HEK293 (cell line): ENCODE measurements around the gene TTC32.

Experiments
- HOXD13 ChIP-seq: sonication (generic); formaldehyde crosslinking; IDR thresholded peaks from 2 replicates; pipeline ENCODE4 v1.8.0; 2022; ENCODE audit warnings: missing genetic modification reagents, borderline replicate concordance
- REPIN1 ChIP-seq: fragments of 450-650 bp; formaldehyde crosslinking; IDR thresholded peaks from 2 replicates; pipeline ENCODE4 v1.5.1; 2017; ENCODE audit warnings: missing biosample characterization, missing genetic modification characterization, low read depth
- REST ChIP-seq: fragments of 450-650 bp; formaldehyde crosslinking; IDR thresholded peaks from 2 replicates; pipeline ENCODE4 v1.5.1; 2016; ENCODE audit warnings: missing biosample characterization, missing genetic modification characterization
- ZBTB20 ChIP-seq: fragments of 450-650 bp; formaldehyde crosslinking; IDR thresholded peaks from 2 replicates; pipeline ENCODE4 v1.5.1; 2016; ENCODE audit warnings: missing biosample characterization, missing genetic modification characterization
- ZNF133 ChIP-seq: fragments of 450-650 bp; formaldehyde crosslinking; IDR thresholded peaks from 2 replicates; pipeline ENCODE4 v1.5.1; 2016; ENCODE audit warnings: missing biosample characterization, missing genetic modification characterization
- ZNF169 ChIP-seq: fragments of 450-650 bp; formaldehyde crosslinking; IDR thresholded peaks from 2 replicates; pipeline ENCODE4 v1.5.1; 2016; ENCODE audit warnings: missing biosample characterization, missing genetic modification characterization
- ZNF23 ChIP-seq: fragments of 450-650 bp; formaldehyde crosslinking; IDR thresholded peaks from 2 replicates; pipeline ENCODE4 v1.5.1; 2016; ENCODE audit warnings: missing biosample characterization, missing genetic modification characterization, borderline replicate concordance
- ZNF639 ChIP-seq: fragments of 450-650 bp; formaldehyde crosslinking; IDR thresholded peaks from 2 replicates; pipeline ENCODE4 v1.5.1; 2016; ENCODE audit warnings: missing biosample characterization, missing genetic modification characterization
- ZSCAN23 ChIP-seq: fragments of 450-650 bp; formaldehyde crosslinking; IDR thresholded peaks from 2 replicates; pipeline ENCODE4 v1.5.1; 2016; ENCODE audit warnings: missing biosample characterization, missing genetic modification characterization
- TF ChIP-seq, protein P1 (sequence below): fragments of 450-650 bp; formaldehyde crosslinking; IDR thresholded peaks from 2 replicates; pipeline ENCODE4 v1.5.1; 2016; ENCODE audit warnings: missing biosample characterization, missing genetic modification characterization
- TF ChIP-seq, protein P2 (sequence below): IDR thresholded peaks from 2 replicates; pipeline ENCODE4 v1.6.1; 2011; ENCODE audit warnings: mild to moderate bottlenecking, low read depth, low read length, borderline replicate concordance

DNA sequence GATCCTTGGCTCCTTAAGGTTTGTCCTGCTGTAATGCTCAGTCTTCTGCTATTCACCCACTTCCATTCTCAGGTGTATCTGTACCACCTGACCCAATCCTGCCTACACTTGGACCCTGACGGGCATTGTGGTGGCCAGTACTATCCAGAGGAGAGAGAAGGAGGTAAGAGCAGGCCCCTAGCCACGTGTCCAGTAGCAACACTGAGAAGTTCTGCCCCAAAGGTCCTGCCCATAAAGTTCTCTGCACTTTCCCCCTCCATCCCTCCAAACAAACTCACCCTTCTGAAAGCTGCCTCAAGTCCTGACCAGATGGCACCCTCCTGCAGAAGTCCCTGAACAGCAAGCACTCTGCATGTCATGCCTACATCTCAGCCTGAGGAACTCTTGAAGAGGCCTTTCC, 18.3 kb downstream of the TTC32 start:
- no peak for TF ChIP-seq REST (tag by site-specific recombination)
- no peak for TF ChIP-seq ZBTB20 (tag by site-specific recombination)
- TF ChIP-seq ZNF639 (tag by site-specific recombination) = no peak
- TF ChIP-seq ZNF169 (tag by site-specific recombination) = no peak
- no peak for TF ChIP-seq ZNF133 (tag by site-specific recombination)
- TF ChIP-seq ZSCAN23 = no peak
- TF ChIP-seq, protein P1, sequence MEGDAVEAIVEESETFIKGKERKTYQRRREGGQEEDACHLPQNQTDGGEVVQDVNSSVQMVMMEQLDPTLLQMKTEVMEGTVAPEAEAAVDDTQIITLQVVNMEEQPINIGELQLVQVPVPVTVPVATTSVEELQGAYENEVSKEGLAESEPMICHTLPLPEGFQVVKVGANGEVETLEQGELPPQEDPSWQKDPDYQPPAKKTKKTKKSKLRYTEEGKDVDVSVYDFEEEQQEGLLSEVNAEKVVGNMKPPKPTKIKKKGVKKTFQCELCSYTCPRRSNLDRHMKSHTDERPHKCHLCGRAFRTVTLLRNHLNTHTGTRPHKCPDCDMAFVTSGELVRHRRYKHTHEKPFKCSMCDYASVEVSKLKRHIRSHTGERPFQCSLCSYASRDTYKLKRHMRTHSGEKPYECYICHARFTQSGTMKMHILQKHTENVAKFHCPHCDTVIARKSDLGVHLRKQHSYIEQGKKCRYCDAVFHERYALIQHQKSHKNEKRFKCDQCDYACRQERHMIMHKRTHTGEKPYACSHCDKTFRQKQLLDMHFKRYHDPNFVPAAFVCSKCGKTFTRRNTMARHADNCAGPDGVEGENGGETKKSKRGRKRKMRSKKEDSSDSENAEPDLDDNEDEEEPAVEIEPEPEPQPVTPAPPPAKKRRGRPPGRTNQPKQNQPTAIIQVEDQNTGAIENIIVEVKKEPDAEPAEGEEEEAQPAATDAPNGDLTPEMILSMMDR (tag by site-specific recombination) = no peak
- TF ChIP-seq, protein P2, sequence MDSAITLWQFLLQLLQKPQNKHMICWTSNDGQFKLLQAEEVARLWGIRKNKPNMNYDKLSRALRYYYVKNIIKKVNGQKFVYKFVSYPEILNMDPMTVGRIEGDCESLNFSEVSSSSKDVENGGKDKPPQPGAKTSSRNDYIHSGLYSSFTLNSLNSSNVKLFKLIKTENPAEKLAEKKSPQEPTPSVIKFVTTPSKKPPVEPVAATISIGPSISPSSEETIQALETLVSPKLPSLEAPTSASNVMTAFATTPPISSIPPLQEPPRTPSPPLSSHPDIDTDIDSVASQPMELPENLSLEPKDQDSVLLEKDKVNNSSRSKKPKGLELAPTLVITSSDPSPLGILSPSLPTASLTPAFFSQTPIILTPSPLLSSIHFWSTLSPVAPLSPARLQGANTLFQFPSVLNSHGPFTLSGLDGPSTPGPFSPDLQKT = no peak
- no peak for TF ChIP-seq HOXD13
- no peak for TF ChIP-seq ZNF23 (tag by site-specific recombination)
- TF ChIP-seq REPIN1 (tag by site-specific recombination) = no peak
